HepG2 (cell line): ENCODE results near the gene RING1. TPM values are rescaled to one million over a fixed set of nuclear protein-coding genes. Genes with fewer than 3 reads are reported as not detected.

ENCODE experiments used
- GFI1 ChIP-seq: sonication (generic); formaldehyde crosslinking; IDR thresholded peaks from 2 replicates; pipeline ENCODE4 v1.5.0; 2020; ENCODE audit warnings: missing genetic modification reagents, mild to moderate bottlenecking, borderline replicate concordance
- LCORL ChIP-seq, 2 experiments: fragments of 450-650 bp in 1 of 2; sonication (generic) in 1 of 2; formaldehyde crosslinking in 1 of 2; IDR thresholded peaks; 2 replicates each; pipeline versions ENCODE4 v1.5.0 to v1.6.1; 2017 to 2020; ENCODE audit warnings: antibody characterized with exemption in 1 of 2, missing genetic modification reagents in 1 of 2
- NFYC ChIP-seq: IDR thresholded peaks from 2 replicates; pipeline ENCODE4 v1.6.1; 2016; ENCODE audit warnings: missing genetic modification reagents, missing compliant biosample characterization
- PATZ1 ChIP-seq: sonication (generic); formaldehyde crosslinking; IDR thresholded peaks from 2 replicates; pipeline ENCODE4 v1.4.0; 2020; ENCODE audit warnings: missing genetic modification reagents
- RAD51 ChIP-seq: fragments of 450-650 bp; IDR thresholded peaks from 2 replicates; pipeline ENCODE4 v1.6.1; 2016; ENCODE audit warnings: borderline replicate concordance
- TEF ChIP-seq: sonication (generic); formaldehyde crosslinking; IDR thresholded peaks from 2 replicates; pipeline ENCODE4 v1.5.0; 2020; ENCODE audit warnings: missing genetic modification reagents
- UBTF ChIP-seq: sonication (generic); formaldehyde crosslinking; IDR thresholded peaks from 2 replicates; pipeline ENCODE4 v1.4.0; 2020; ENCODE audit warnings: mild to moderate bottlenecking, missing genetic modification reagents
- ZFY ChIP-seq: sonication (generic); formaldehyde crosslinking; IDR thresholded peaks from 2 replicates; pipeline ENCODE4 v1.4.0; 2020; ENCODE audit warnings: missing genetic modification reagents
- ZNF230 ChIP-seq: sonication (generic); formaldehyde crosslinking; IDR thresholded peaks from 2 replicates; pipeline ENCODE4 v1.4.0; 2020; ENCODE audit warnings: mild to moderate bottlenecking, missing genetic modification reagents
- ZNF280D ChIP-seq: sonication (generic); formaldehyde crosslinking; IDR thresholded peaks from 2 replicates; pipeline ENCODE4 v1.5.1; 2020; ENCODE audit warnings: mild to moderate bottlenecking, missing genetic modification reagents
- ZNF501 ChIP-seq: sonication (generic); formaldehyde crosslinking; IDR thresholded peaks from 2 replicates; pipeline ENCODE4 v1.5.1; 2020; ENCODE audit warnings: mild to moderate bottlenecking, moderate library complexity, missing genetic modification reagents
- polyA plus RNA-seq, 8 experiments: library from polyadenylated mRNA; depleted of rRNA in 3 of 8; stranded (reverse) in 7 of 8; unstranded in 1 of 8; fragments of >200 nt; fragmentation: Illumina TruSeq in 4 of 8; extraction: Trizol in 4 of 8; gene quantifications; 2 replicates each; pipeline versions ENCODE4 v1.2.1 to v1.2.3, GENCODE V29; 2011 to 2016; ENCODE audit warnings: low read depth in 4 of 8, missing spikeins in 1 of 8, mixed read lengths in 1 of 8; ENCODE audit not compliant: insufficient read depth in 1 of 8
- total RNA-seq, 5 experiments: library from RNA; depleted of rRNA; stranded (reverse); fragments of >200 nt; fragmentation: Illumina TruSeq; extraction: Trizol; gene quantifications; 2 replicates each; pipeline ENCODE4 v1.2.3, GENCODE V29; 2016; ENCODE audit warnings: low read depth in 1 of 5
- TF ChIP-seq, protein P1 (sequence below): sonication (generic); formaldehyde crosslinking; IDR thresholded peaks from 2 replicates; pipeline ENCODE4 v1.4.0; 2020; ENCODE audit warnings: missing genetic modification reagents

RING1 gene
- total and polyA plus RNA-seq, 2 of the 13 experiments (the other 11 are each of a cell fraction or from before 2014, with no cell fraction given), result 23.9 to 33.6 TPM

DNA sequence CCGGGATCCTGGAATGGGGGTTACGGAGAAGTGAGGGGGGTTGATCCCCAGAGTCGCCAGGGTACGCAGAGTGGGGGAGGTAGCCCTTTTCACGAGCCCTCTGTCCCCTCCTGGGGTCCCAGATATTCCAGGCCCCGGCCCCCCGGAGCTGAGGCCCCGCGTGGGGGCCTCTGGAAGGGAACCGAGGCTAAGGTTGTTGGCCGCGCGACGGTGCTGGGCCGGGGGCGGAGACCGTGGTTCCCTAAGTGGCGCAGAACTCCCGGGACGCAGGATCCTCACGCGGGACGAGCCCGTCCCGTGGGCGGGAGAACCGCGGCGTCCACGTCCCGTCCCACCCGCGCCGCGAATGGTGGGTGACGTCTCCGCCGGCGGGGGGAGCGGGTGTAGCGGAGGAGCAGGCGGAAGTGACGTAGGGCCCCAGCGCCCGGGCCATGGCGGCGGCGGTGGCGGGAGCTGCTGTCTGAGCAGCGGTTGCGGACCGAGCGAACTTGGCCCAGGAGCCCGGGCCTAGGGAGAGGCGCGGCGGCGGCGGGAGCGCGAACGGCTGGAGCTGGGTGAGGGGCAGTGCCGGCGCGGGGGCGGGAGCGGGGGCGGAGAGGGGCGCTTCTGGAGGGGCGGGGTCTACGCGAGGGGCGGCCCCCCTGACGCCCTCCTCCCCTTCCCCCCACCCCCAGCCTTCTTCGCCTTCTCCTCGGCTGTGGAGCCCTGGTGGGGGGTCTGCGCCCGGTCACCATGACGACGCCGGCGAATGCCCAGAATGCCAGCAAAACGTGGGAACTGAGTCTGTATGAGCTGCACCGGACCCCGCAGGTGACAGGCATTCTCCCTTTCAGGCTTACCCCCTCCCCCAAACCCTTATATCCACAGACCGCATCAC, at the start of gene RING1 (continued):
- TF ChIP-seq, protein P1, sequence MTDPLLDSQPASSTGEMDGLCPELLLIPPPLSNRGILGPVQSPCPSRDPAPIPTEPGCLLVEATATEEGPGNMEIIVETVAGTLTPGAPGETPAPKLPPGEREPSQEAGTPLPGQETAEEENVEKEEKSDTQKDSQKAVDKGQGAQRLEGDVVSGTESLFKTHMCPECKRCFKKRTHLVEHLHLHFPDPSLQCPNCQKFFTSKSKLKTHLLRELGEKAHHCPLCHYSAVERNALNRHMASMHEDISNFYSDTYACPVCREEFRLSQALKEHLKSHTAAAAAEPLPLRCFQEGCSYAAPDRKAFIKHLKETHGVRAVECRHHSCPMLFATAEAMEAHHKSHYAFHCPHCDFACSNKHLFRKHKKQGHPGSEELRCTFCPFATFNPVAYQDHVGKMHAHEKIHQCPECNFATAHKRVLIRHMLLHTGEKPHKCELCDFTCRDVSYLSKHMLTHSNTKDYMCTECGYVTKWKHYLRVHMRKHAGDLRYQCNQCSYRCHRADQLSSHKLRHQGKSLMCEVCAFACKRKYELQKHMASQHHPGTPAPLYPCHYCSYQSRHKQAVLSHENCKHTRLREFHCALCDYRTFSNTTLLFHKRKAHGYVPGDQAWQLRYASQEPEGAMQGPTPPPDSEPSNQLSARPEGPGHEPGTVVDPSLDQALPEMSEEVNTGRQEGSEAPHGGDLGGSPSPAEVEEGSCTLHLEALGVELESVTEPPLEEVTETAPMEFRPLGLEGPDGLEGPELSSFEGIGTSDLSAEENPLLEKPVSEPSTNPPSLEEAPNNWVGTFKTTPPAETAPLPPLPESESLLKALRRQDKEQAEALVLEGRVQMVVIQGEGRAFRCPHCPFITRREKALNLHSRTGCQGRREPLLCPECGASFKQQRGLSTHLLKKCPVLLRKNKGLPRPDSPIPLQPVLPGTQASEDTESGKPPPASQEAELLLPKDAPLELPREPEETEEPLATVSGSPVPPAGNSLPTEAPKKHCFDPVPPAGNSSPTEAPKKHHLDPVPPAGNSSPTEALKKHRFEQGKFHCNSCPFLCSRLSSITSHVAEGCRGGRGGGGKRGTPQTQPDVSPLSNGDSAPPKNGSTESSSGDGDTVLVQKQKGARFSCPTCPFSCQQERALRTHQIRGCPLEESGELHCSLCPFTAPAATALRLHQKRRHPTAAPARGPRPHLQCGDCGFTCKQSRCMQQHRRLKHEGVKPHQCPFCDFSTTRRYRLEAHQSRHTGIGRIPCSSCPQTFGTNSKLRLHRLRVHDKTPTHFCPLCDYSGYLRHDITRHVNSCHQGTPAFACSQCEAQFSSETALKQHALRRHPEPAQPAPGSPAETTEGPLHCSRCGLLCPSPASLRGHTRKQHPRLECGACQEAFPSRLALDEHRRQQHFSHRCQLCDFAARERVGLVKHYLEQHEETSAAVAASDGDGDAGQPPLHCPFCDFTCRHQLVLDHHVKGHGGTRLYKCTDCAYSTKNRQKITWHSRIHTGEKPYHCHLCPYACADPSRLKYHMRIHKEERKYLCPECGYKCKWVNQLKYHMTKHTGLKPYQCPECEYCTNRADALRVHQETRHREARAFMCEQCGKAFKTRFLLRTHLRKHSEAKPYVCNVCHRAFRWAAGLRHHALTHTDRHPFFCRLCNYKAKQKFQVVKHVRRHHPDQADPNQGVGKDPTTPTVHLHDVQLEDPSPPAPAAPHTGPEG (CRISPR knock-in tag), result no peak
- TF ChIP-seq LCORL (IDR thresholded peaks at IDR 0.05) (no peak), LCORL (CRISPR knock-in tag; IDR thresholded peaks at IDR 0.05) (peak; percentile 52), UBTF (CRISPR knock-in tag) (peak; percentile 74; the same call in 1 of the 2 replicates), NFYC (CRISPR knock-in tag) (peak; percentile 37; the same call in 1 of the 2 replicates), PATZ1 (CRISPR knock-in tag) (peak; percentile 96), ZNF280D (CRISPR knock-in tag) (peak; percentile 89), GFI1 (CRISPR knock-in tag) (no peak), ZNF501 (CRISPR knock-in tag) (peak; percentile 89), TEF (CRISPR knock-in tag) (0 out of 2 replicates have a peak, but pooled peaks have one; percentile 46), ZNF230 (peak; percentile 90; the same call in 1 of the 2 replicates), ZFY (CRISPR knock-in tag) (peak; percentile 84), RAD51 (no peak)
